Erythroblast (primary cell): Measurements from ENCODE around the gene LIPG.

Experiments
- GATA1 ChIP-seq: IDR thresholded peaks from 2 replicates; pipeline ENCODE4 v1.6.1; 2011; ENCODE audit warnings: low read depth, mild to moderate bottlenecking, control low read depth, low read length, moderate library complexity
- POLR2A ChIP-seq: IDR thresholded peaks from 2 replicates; pipeline ENCODE4 v1.6.1; 2011; ENCODE audit warnings: mild to moderate bottlenecking, low read length

GRCh38 chr18:49613641-49614151, 51.8 kb downstream of the LIPG start:
- TF ChIP-seq POLR2A (no peak), GATA1 (no peak)
